ENCODE data around the gene ATM. TPM values are rescaled to one million over a fixed set of nuclear protein-coding genes. Genes with fewer than 3 reads are reported as not detected.

The ATM gene
- total RNA-seq, 1 donor from 2014 or later = 68.9 TPM

- Histone ChIP-seq H3K4me1 (ENCODE audit: control insufficient read depth in 3 of 3, insufficient read depth in 3 of 3, low read length in 3 of 3) (no peaks in the 10 kb centered on the region), H3K4me3 (ENCODE audit: low read length in 3 of 3) (no peak overlapping the region), H3K36me3 (ENCODE audit: control insufficient read depth in 3 of 3, insufficient read depth in 3 of 3, low read length in 3 of 3) (peaks cover 0 to 37% (median 23%) of the 10 kb centered on the region in 3 donors), H3K27me3 (ENCODE audit: control insufficient read depth in 3 of 3, insufficient read depth in 3 of 3, low read length in 3 of 3) (no peaks in the 10 kb centered on the region), H3K9me3 (ENCODE audit: control insufficient read depth in 3 of 3, low read length in 3 of 3) (no peaks in the 10 kb centered on the region), H3K27ac (ENCODE audit: low read depth, low read length) (no peak overlapping the region), H3K9ac (ENCODE audit: low read depth in 1 of 3, low read length in 3 of 3) (no peak overlapping the region)
These were observed 90.6 kb downstream of the ATM start for GRCh38 chr11:108313444-108313843.

DNA sequence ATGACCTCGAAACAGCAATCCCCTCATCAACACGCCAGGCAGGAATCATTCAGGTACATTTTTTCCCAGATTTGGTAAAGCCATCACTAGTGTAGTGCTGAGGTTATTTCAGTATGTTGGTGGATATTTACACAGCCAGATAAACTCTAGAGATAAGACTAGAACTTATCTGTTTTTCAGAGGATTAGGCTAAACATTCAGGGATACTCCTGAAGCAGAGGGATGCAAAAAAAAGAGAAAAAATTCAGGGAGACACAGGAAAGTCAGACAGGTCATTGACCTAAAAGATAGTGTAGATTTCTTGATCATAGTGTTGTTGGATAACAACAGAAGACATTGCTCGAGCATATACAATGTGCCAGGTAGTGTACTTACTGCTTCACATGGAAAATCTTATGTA, 93.2 kb downstream of the ATM start:
- peaks cover 2 to 43% (median 34%) of the 10 kb centered on the region in 3 donors for H3K36me3 ChIP-seq (ENCODE audit: control insufficient read depth in 3 of 3, insufficient read depth in 3 of 3, low read length in 3 of 3)
- no peaks in the 10 kb centered on the region for H3K9me3 ChIP-seq (ENCODE audit: control insufficient read depth in 3 of 3, low read length in 3 of 3)
- no peak overlapping the region for H3K9ac ChIP-seq (ENCODE audit: low read depth in 1 of 3, low read length in 3 of 3)
- H3K4me3 ChIP-seq (ENCODE audit: low read length in 3 of 3) = no peak overlapping the region
- H3K27me3 ChIP-seq (ENCODE audit: control insufficient read depth in 3 of 3, insufficient read depth in 3 of 3, low read length in 3 of 3) = no peaks in the 10 kb centered on the region
- H3K27ac ChIP-seq (ENCODE audit: low read depth, low read length) = no peak overlapping the region
- no peaks in the 10 kb centered on the region for H3K4me1 ChIP-seq (ENCODE audit: control insufficient read depth in 3 of 3, insufficient read depth in 3 of 3, low read length in 3 of 3)

DNA sequence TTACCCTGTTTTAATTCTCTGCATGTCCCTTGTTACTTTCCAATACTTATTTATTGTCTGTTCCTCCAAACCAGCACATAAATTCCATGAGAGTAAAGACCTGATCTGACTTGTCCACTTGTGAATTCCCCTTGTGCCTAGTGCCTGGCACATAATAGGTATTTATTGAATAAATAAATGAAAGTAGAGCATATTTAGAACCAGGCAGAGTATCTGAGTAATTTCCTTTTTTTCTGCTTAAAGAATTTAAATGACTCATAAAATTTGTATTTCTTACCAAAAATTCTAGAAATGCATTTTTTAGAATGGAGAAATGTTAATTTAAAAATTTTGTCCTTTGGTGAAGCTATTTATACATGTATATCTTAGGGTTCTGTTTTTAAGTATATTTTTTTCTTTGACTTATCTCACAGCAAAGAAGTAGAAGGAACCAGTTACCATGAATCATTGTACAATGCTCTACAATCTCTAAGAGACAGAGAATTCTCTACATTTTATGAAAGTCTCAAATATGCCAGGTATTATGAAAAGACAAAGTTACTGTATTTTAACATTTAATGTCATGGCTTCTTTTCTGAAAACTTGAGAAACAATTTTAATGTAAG, 96.8 kb downstream of the ATM start:
- H3K9ac ChIP-seq (ENCODE audit: low read depth in 1 of 3, low read length in 3 of 3) = no peak overlapping the region
- peaks cover 2 to 33% (median 29%) of the 10 kb centered on the region in 3 donors for H3K36me3 ChIP-seq (ENCODE audit: control insufficient read depth in 3 of 3, insufficient read depth in 3 of 3, low read length in 3 of 3)
- no peaks in the 10 kb centered on the region for H3K4me1 ChIP-seq (ENCODE audit: control insufficient read depth in 3 of 3, insufficient read depth in 3 of 3, low read length in 3 of 3)
- H3K4me3 ChIP-seq (ENCODE audit: low read length in 3 of 3) = no peak overlapping the region
- H3K27me3 ChIP-seq (ENCODE audit: control insufficient read depth in 3 of 3, insufficient read depth in 3 of 3, low read length in 3 of 3) = no peaks in the 10 kb centered on the region
- H3K9me3 ChIP-seq (ENCODE audit: control insufficient read depth in 3 of 3, low read length in 3 of 3) = no peaks in the 10 kb centered on the region
- no peak overlapping the region for H3K27ac ChIP-seq (ENCODE audit: low read depth, low read length)

- no peak overlapping the region for H3K27ac ChIP-seq (ENCODE audit: low read depth, low read length)
- no peak overlapping the region for H3K4me3 ChIP-seq (ENCODE audit: low read length in 3 of 3)
- peaks cover 2 to 27% (median 27%) of the 10 kb centered on the region in 3 donors for H3K36me3 ChIP-seq (ENCODE audit: control insufficient read depth in 3 of 3, insufficient read depth in 3 of 3, low read length in 3 of 3)
- H3K27me3 ChIP-seq (ENCODE audit: control insufficient read depth in 3 of 3, insufficient read depth in 3 of 3, low read length in 3 of 3) = no peaks in the 10 kb centered on the region
- no peak overlapping the region for H3K9ac ChIP-seq (ENCODE audit: low read depth in 1 of 3, low read length in 3 of 3)
- no peaks in the 10 kb centered on the region for H3K4me1 ChIP-seq (ENCODE audit: control insufficient read depth in 3 of 3, insufficient read depth in 3 of 3, low read length in 3 of 3)
- no peaks in the 10 kb centered on the region for H3K9me3 ChIP-seq (ENCODE audit: control insufficient read depth in 3 of 3, low read length in 3 of 3)
These were observed 99.8 kb downstream of the ATM start for GRCh38 chr11:108322666-108323065.

- no peaks in the 10 kb centered on the region for H3K9me3 ChIP-seq (ENCODE audit: control insufficient read depth in 3 of 3, low read length in 3 of 3)
- H3K4me3 ChIP-seq (ENCODE audit: low read length in 3 of 3) = no peak overlapping the region
- H3K27me3 ChIP-seq (ENCODE audit: control insufficient read depth in 3 of 3, insufficient read depth in 3 of 3, low read length in 3 of 3) = no peaks in the 10 kb centered on the region
- peaks cover 10 to 35% (median 32%) of the 10 kb centered on the region in 3 donors for H3K36me3 ChIP-seq (ENCODE audit: control insufficient read depth in 3 of 3, insufficient read depth in 3 of 3, low read length in 3 of 3)
- no peak overlapping the region for H3K27ac ChIP-seq (ENCODE audit: low read depth, low read length)
- no peak overlapping the region for H3K9ac ChIP-seq (ENCODE audit: low read depth in 1 of 3, low read length in 3 of 3)
- no peaks in the 10 kb centered on the region for H3K4me1 ChIP-seq (ENCODE audit: control insufficient read depth in 3 of 3, insufficient read depth in 3 of 3, low read length in 3 of 3)
These were observed 101.7 kb downstream of the ATM start for GRCh38 chr11:108324587-108324986.

DNA sequence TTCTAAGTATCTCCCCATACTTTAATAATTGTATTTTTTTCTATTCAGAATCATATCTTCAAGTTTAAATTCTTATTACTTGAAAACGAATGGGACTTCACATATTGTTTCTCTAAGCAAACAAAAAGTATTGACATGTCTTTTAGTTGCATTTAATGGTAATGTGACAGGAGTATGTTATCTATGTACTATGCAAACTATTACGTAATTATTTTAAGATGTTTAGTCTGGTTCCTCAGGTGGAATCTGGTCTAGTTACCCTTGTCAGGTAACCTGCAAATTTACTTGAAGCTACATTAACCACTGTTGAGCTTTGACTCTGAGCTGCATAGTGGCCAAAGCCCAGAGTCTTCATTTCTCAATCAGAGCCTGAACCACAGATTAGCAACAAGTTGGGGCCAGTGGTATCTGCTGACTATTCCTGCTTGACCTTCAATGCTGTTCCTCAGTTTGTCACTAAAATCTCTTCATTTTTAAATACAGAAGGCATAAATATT, 110.6 kb downstream of the ATM start:
- Histone ChIP-seq H3K36me3 (ENCODE audit: control insufficient read depth in 3 of 3, insufficient read depth in 3 of 3, low read length in 3 of 3) (peaks cover 10 to 48% (median 32%) of the 10 kb centered on the region in 3 donors), H3K27me3 (ENCODE audit: control insufficient read depth in 3 of 3, insufficient read depth in 3 of 3, low read length in 3 of 3) (no peaks in the 10 kb centered on the region), H3K27ac (ENCODE audit: low read depth, low read length) (no peak overlapping the region), H3K4me1 (ENCODE audit: control insufficient read depth in 3 of 3, insufficient read depth in 3 of 3, low read length in 3 of 3) (no peaks in the 10 kb centered on the region), H3K9me3 (ENCODE audit: control insufficient read depth in 3 of 3, low read length in 3 of 3) (no peaks in the 10 kb centered on the region), H3K4me3 (ENCODE audit: low read length in 3 of 3) (no peak overlapping the region), H3K9ac (ENCODE audit: low read depth in 1 of 3, low read length in 3 of 3) (no peak overlapping the region)

DNA sequence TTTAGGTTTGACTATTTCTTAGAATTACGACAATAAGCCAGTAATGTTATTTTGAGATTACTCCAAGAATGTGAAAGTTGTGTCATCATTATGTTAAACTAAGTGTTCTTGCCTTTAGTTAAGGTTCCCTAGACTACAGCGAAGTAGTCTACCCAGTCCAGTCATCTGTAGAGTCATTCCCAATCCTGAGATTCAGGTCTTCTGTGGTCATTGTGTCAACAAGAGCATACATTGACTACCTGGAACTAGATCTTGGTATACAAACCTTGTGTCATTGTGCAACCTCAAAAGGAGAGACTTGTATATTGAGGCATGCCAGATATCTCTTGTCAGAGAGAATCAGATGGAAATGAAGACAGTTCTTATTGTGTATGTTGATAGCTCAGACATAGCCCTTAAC, 115.9 kb downstream of the ATM start:
- Histone ChIP-seq H3K9ac (ENCODE audit: low read depth in 1 of 3, low read length in 3 of 3) (no peak overlapping the region), H3K4me1 (ENCODE audit: control insufficient read depth in 3 of 3, insufficient read depth in 3 of 3, low read length in 3 of 3) (no peaks in the 10 kb centered on the region), H3K36me3 (ENCODE audit: control insufficient read depth in 3 of 3, insufficient read depth in 3 of 3, low read length in 3 of 3) (peaks cover 4 to 27% (median 10%) of the 10 kb centered on the region in 3 donors), H3K27ac (ENCODE audit: low read depth, low read length) (no peak overlapping the region), H3K27me3 (ENCODE audit: control insufficient read depth in 3 of 3, insufficient read depth in 3 of 3, low read length in 3 of 3) (no peaks in the 10 kb centered on the region), H3K9me3 (ENCODE audit: control insufficient read depth in 3 of 3, low read length in 3 of 3) (no peaks in the 10 kb centered on the region), H3K4me3 (ENCODE audit: low read length in 3 of 3) (no peak overlapping the region)

DNA sequence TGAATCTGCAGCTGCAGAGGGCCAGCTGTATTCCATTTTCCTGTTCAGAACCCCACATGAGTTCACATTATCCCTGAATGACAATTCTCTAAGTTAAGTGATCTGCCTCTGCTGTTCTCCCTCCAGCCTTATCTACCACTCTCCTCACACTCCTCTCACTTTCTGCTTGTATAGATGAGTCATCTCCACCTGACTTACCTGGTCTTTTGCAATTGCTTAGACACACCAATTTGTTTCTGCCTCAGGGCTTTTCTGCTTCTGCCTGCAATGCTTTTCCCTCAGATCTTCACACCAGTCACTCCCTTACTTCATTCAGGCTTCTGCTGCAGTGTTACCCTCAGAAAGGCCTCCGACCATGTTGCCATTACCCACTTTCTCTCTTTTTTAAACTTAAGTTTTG, 118.1 kb downstream of the ATM start:
- Histone ChIP-seq H3K4me3 (ENCODE audit: low read length in 3 of 3) (no peak overlapping the region), H3K27ac (ENCODE audit: low read depth, low read length) (no peak overlapping the region), H3K9ac (ENCODE audit: low read depth in 1 of 3, low read length in 3 of 3) (no peak overlapping the region), H3K36me3 (ENCODE audit: control insufficient read depth in 3 of 3, insufficient read depth in 3 of 3, low read length in 3 of 3) (peaks cover 1 to 16% (median 6%) of the 10 kb centered on the region in 3 donors), H3K27me3 (ENCODE audit: control insufficient read depth in 3 of 3, insufficient read depth in 3 of 3, low read length in 3 of 3) (no peaks in the 10 kb centered on the region), H3K4me1 (ENCODE audit: control insufficient read depth in 3 of 3, insufficient read depth in 3 of 3, low read length in 3 of 3) (no peaks in the 10 kb centered on the region), H3K9me3 (ENCODE audit: control insufficient read depth in 3 of 3, low read length in 3 of 3) (no peaks in the 10 kb centered on the region)

GRCh38 chr11:108341654-108342053, 118.8 kb downstream of the ATM start:
- H3K4me3 ChIP-seq (ENCODE audit: low read length in 3 of 3) = no peak overlapping the region
- no peak overlapping the region for H3K27ac ChIP-seq (ENCODE audit: low read depth, low read length)
- no peak overlapping the region for H3K9ac ChIP-seq (ENCODE audit: low read depth in 1 of 3, low read length in 3 of 3)
- H3K9me3 ChIP-seq (ENCODE audit: control insufficient read depth in 3 of 3, low read length in 3 of 3) = no peaks in the 10 kb centered on the region
- no peaks in the 10 kb centered on the region for H3K27me3 ChIP-seq (ENCODE audit: control insufficient read depth in 3 of 3, insufficient read depth in 3 of 3, low read length in 3 of 3)
- H3K4me1 ChIP-seq (ENCODE audit: control insufficient read depth in 3 of 3, insufficient read depth in 3 of 3, low read length in 3 of 3) = no peaks in the 10 kb centered on the region
- peaks cover 0 to 14% (median 3%) of the 10 kb centered on the region in 3 donors for H3K36me3 ChIP-seq (ENCODE audit: control insufficient read depth in 3 of 3, insufficient read depth in 3 of 3, low read length in 3 of 3)

- peaks cover 0 to 10% (median 4%) of the 10 kb centered on the region in 3 donors for H3K36me3 ChIP-seq (ENCODE audit: control insufficient read depth in 3 of 3, insufficient read depth in 3 of 3, low read length in 3 of 3)
- H3K4me3 ChIP-seq (ENCODE audit: low read length in 3 of 3) = no peak overlapping the region
- no peak overlapping the region for H3K27ac ChIP-seq (ENCODE audit: low read depth, low read length)
- H3K9ac ChIP-seq (ENCODE audit: low read depth in 1 of 3, low read length in 3 of 3) = no peak overlapping the region
- H3K9me3 ChIP-seq (ENCODE audit: control insufficient read depth in 3 of 3, low read length in 3 of 3) = no peaks in the 10 kb centered on the region
- H3K27me3 ChIP-seq (ENCODE audit: control insufficient read depth in 3 of 3, insufficient read depth in 3 of 3, low read length in 3 of 3) = no peaks in the 10 kb centered on the region
- no peaks in the 10 kb centered on the region for H3K4me1 ChIP-seq (ENCODE audit: control insufficient read depth in 3 of 3, insufficient read depth in 3 of 3, low read length in 3 of 3)
These were observed 120.8 kb downstream of the ATM start for GRCh38 chr11:108343714-108344113.
